ENCODE data around the gene CAMK2G.
A peak's percentile ranks its signal among the peaks of the same experiment; 100 is the strongest.

Gene CAMK2G

GRCh38 chr10:73848821-73849489 lies 25.4 kb downstream of the CAMK2G start:
- H3K4me3 ChIP-seq (replicated peaks; ENCODE audit: low read depth, low read length), result no peak overlapping the region
- DNase-seq (ENCODE audit: extremely low read depth, low read depth), result peak; percentile 67
- TF ChIP-seq CTCF (IDR thresholded peaks at IDR 0.05; ENCODE audit: low read depth, low read length, missing control alignments), result peak; percentile 99

GRCh38 chr10:73847031-73847430 lies 27.3 kb downstream of the CAMK2G start:
- no peak for TF ChIP-seq CTCF (IDR thresholded peaks at IDR 0.05; ENCODE audit: low read depth, low read length, missing control alignments)
- no peak for DNase-seq (ENCODE audit: extremely low read depth, low read depth)
- H3K4me3 ChIP-seq (replicated peaks; ENCODE audit: low read depth, low read length), result no peak overlapping the region

- TF ChIP-seq CTCF (IDR thresholded peaks at IDR 0.05; ENCODE audit: low read depth, low read length, missing control alignments), result no peak
- DNase-seq (ENCODE audit: extremely low read depth, low read depth), result no peak
- H3K4me3 ChIP-seq (replicated peaks; ENCODE audit: low read depth, low read length), result no peak overlapping the region
Observed at GRCh38 chr10:73843261-73843660, 31.1 kb downstream of the CAMK2G start.

- H3K4me3 ChIP-seq (replicated peaks; ENCODE audit: low read depth, low read length), result no peak overlapping the region
- no peak for DNase-seq (ENCODE audit: extremely low read depth, low read depth)
- no peak for TF ChIP-seq CTCF (IDR thresholded peaks at IDR 0.05; ENCODE audit: low read depth, low read length, missing control alignments)
Observed at GRCh38 chr10:73842349-73842748, 32.0 kb downstream of the CAMK2G start.

GRCh38 chr10:73841526-73842285 lies 32.6 kb downstream of the CAMK2G start:
- no peak for DNase-seq (ENCODE audit: extremely low read depth, low read depth)

GRCh38 chr10:73841061-73841421 lies 33.3 kb downstream of the CAMK2G start:
- TF ChIP-seq CTCF (IDR thresholded peaks at IDR 0.05; ENCODE audit: low read depth, low read length, missing control alignments), result no peak
- DNase-seq (ENCODE audit: extremely low read depth, low read depth), result no peak
- no peak overlapping the region for H3K4me3 ChIP-seq (replicated peaks; ENCODE audit: low read depth, low read length)

More at GRCh38 chr10:73841526-73842285, 32.6 kb downstream of the CAMK2G start:
- no peak overlapping the region for H3K4me3 ChIP-seq (replicated peaks; ENCODE audit: low read depth, low read length)
- no peak for TF ChIP-seq CTCF (IDR thresholded peaks at IDR 0.05; ENCODE audit: low read depth, low read length, missing control alignments)

Data from HFF-Myc (cell line).